ENCODE measurements around the gene SERF1B.
"Not testable (repeated sequence)": the region's sequence is repeated elsewhere in the genome, so short reads cannot be mapped to it uniquely, and the experiment has no call there.

SERF1B gene

DNA sequence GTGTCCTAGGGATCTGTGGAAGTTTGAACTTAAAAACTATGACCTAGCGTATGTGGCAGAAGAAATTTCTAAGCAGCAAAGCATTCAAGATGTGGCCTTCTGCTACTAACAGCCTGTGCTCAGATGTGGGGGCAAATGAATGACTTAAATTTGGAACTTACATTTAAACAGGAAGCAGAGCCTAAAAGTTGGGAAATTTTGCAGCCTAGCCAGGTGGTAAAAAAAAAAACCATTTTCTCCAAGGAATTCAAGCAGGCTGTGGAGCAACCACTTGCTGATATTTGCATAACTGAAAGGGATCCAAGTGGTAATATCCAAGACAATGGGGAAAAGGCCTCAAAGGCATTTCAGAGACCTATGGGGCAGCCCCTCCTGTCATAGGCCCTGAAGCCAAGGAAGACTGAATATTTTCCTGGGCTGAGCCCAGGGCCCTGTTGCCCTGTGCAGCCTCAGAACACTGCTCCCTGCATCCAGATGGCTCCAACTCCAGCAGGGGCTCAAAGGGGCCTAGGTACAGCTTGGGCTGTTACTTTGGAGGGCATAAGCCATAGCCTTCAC lies 63.9 kb downstream of the SERF1B start:
- no CpG with 5 or more reads among the region's 1 CpG for WGBS, 2 experiments
- H3K4me1 ChIP-seq (ENCODE audit: control insufficient read depth, insufficient read depth, low read length); H3K36me3 ChIP-seq (ENCODE audit: control insufficient read depth, insufficient read depth, low read length); H3K9me3 ChIP-seq (ENCODE audit: control insufficient read depth, low read length); H3K27ac ChIP-seq (ENCODE audit: insufficient read depth, low read depth, low read length, poor library complexity, severe bottlenecking); H3K27me3 ChIP-seq (ENCODE audit: control insufficient read depth, insufficient read depth, low read length, poor library complexity, severe bottlenecking); H3K4me3 ChIP-seq (ENCODE audit: insufficient read depth, low read depth, low read length): not testable (repeated sequence)

DNA sequence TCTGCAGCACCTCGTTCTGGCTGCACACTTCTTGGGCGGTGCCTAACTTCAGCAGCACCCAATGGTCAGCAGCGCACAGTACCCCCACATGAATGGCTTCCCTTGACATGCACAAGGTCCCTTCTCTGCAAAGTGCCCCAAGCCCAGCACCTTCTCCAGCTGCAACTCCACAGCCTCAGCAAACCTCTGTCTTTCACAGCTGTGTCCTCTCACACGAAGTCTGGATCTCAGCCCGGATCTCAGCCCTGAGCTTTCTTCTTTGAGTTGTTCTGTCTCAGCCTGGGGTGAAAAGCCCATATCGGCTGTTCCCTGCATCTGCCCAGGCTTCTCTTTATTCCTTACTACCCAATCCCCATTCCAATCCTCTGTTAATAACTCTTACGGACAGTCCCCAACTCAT lies 66.7 kb downstream of the SERF1B start:
- not testable (repeated sequence) for H3K4me3 ChIP-seq (ENCODE audit: insufficient read depth, low read depth, low read length); H3K9me3 ChIP-seq (ENCODE audit: control insufficient read depth, low read length); H3K27me3 ChIP-seq (ENCODE audit: control insufficient read depth, insufficient read depth, low read length, poor library complexity, severe bottlenecking); H3K4me1 ChIP-seq (ENCODE audit: control insufficient read depth, insufficient read depth, low read length); H3K36me3 ChIP-seq (ENCODE audit: control insufficient read depth, insufficient read depth, low read length); H3K27ac ChIP-seq (ENCODE audit: insufficient read depth, low read depth, low read length, poor library complexity, severe bottlenecking)
- no CpG with 5 or more reads among the region's 7 CpGs for WGBS, 2 experiments

Measured in ectodermal cell (in vitro differentiated cells).